Testis (tissue), 2 donors: Measurements from ENCODE around the gene ZCCHC14.

Experiments
- CTCF ChIP-seq, 3 experiments: fragments of 450-650 bp in 2 of 3; fragments of 200-600 bp in 1 of 3; sonication (generic) in 1 of 3; IDR thresholded peaks; one replicate each; pipeline ENCODE4 v1.5.1; 2016 to 2019; ENCODE audit warnings: antibody characterized with exemption in 3 of 3, mild to moderate bottlenecking in 2 of 3, moderate library complexity in 1 of 3
- POLR2A ChIP-seq: fragments of 450-650 bp; IDR thresholded peaks from one replicate; pipeline ENCODE4 v1.6.1; 2017; ENCODE audit warnings: antibody characterized with exemption, mild to moderate bottlenecking, moderate library complexity

- TF ChIP-seq CTCF (IDR thresholded peaks at IDR 0.05) = no peak
- no peak for TF ChIP-seq POLR2A
Measured at GRCh38 chr16:87393680-87394055, 99.2 kb downstream of the ZCCHC14 start.
